HG03457 (cell line): Measurements from ENCODE around the gene TMEM42.

Experiments used
- ATAC-seq: cut with Tn5 transposase; IDR thresholded peaks from one replicate; pipeline ENCODE4 v1.9.1; 2021; ENCODE audit warnings: moderate number of reproducible peaks; ENCODE audit not compliant: unreplicated experiment

The TMEM42 gene

DNA sequence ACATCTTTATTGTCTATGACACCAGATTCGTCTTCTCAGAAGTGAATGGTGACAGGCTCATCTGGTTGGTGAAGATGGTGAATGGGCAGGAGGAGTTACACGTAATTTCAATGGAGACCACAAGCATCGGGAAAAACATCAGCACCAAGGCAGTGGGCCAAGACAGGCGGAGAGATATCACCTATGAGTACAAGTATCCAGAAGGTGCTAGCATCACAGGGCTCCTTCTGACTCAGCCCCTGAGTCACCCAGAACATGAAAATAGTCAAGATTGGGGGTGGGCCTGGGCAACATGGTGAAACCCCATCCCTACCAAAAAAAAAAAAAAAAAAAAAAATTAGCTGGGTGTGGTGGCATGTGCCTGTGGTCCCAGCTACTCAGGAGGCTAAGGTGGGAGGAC, 45.3 kb downstream of the TMEM42 start:
- no peak for ATAC-seq

DNA sequence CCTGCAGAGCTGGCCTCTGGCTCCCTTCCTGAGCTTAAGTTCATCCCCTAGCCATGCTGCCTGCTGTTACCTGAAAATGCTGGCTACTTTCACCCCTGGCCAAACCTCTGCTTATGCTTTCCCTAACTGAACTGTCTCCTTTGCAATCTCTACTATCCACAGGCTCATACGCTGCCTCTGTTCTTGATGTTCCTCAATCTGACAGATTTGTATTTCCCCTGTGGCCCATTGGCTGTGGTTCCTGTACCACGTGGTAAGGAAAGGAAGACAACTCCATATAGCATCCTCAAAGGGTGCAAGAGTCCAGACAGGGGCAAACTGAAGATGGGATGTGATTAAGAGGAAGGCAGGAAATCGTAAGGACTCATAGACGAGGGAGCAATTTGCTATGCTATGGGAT, 45.9 kb downstream of the TMEM42 start:
- ATAC-seq, result no peak

GRCh38 chr3:44909063-44909462, 47.4 kb downstream of the TMEM42 start:
- no peak for ATAC-seq

DNA sequence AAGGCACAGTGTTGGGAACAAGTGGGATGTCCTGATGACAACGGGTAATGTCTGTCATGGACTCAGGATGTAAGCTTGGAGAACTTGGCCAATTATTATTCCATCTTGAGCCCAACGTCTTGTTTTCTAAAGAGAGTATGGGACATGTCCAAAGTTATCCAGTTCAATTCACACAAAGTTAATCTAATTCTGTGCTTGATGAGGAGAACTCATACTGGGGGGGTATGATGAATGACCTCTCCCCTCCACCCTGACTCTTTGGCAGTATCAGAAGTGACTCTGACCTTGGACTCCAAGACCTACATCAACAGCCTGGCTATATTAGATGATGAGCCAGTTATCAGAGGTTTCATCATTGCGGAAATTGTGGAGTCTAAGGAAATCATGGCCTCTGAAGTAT, 49.0 kb downstream of the TMEM42 start:
- ATAC-seq, result no peak

- no peak for ATAC-seq
Observed at GRCh38 chr3:44913868-44914468, 52.3 kb downstream of the TMEM42 start.

GRCh38 chr3:44914936-44915335, 53.2 kb downstream of the TMEM42 start:
- ATAC-seq, result no peak
